GM12864 (cell line): ENCODE measurements around the gene OXNAD1.

Experiments
- DNase-seq: peaks from one replicate; pipeline ENCODE4 v3.0.0-alpha.2; 2011; ENCODE audit warnings: low read depth
- H3K4me3 ChIP-seq: 2 replicates; pipeline ENCODE4 v1.5.1; 2011; ENCODE audit warnings: mild to moderate bottlenecking, low read depth, low read length, control low read depth
- TF ChIP-seq, protein P1 (sequence below): IDR thresholded peaks from 2 replicates; pipeline ENCODE4 v1.5.1; 2011; ENCODE audit warnings: low read depth, mild to moderate bottlenecking, moderate library complexity, low read length, control low read depth, inconsistent platforms; ENCODE audit errors: missing control alignments

OXNAD1 gene

DNA sequence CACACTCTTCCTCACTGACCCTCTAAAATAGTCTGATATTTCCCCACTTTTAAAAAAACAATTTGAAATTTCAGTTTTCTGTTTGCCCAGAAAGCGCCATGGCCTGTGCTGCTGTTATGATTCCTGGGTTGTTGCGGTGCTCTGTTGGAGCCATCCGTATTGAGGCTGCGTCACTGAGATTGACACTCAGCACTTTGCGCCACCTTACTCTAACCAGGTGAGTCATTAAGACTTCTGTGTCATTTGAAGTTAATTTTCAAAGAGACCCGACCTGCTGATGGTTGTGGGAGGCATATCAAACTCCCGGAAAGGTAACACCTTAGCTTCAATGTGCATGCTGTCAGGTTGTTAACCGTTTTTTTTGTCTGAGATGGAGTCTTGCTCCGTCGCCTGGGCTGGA is 5.8 kb downstream of the OXNAD1 start:
- no peak for DNase-seq
- TF ChIP-seq, protein P1, sequence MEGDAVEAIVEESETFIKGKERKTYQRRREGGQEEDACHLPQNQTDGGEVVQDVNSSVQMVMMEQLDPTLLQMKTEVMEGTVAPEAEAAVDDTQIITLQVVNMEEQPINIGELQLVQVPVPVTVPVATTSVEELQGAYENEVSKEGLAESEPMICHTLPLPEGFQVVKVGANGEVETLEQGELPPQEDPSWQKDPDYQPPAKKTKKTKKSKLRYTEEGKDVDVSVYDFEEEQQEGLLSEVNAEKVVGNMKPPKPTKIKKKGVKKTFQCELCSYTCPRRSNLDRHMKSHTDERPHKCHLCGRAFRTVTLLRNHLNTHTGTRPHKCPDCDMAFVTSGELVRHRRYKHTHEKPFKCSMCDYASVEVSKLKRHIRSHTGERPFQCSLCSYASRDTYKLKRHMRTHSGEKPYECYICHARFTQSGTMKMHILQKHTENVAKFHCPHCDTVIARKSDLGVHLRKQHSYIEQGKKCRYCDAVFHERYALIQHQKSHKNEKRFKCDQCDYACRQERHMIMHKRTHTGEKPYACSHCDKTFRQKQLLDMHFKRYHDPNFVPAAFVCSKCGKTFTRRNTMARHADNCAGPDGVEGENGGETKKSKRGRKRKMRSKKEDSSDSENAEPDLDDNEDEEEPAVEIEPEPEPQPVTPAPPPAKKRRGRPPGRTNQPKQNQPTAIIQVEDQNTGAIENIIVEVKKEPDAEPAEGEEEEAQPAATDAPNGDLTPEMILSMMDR = no peak
- H3K4me3 ChIP-seq = no peak overlapping the region

DNA sequence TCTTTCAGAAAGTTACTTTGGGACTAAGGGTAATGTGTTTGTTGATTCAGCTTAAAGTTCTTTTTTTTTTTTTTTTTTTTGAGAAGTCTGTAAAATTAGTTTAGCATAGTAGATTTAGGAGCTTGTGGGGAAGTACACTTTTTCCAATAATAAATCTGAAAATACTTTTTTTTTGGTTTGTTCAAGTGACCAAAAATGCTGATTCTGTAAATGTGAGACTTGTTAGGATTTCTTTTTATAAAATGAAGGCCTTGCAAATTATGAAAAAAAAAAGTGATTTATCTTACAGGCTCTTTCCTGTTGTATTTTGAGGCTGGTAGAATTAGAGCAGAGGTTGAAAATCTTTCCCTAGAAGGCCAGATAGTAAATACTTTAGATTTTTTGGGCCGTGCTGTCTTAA is 7.6 kb downstream of the OXNAD1 start:
- TF ChIP-seq, protein P1 = no peak
- no peak for DNase-seq
- H3K4me3 ChIP-seq = no peak overlapping the region

DNA sequence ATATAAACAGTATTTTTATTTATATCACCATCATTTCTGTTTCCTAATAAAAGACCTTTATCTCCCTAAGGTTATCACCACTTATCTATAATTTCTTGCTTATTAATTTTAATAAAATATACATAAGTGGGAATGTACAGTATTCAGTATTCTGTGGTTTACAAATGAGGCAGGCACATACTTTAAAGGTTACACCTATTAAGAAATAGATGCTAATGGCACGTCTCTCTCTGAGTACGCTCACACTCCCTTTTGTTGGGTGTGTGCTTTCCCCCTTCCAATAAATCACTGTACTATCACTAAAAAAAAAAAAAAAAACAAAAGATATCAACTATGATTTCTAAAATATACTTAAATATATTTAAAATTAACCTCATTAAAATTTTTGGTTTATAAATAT is 8.9 kb downstream of the OXNAD1 start:
- H3K4me3 ChIP-seq = no peak overlapping the region
- TF ChIP-seq, protein P1 = no peak
- DNase-seq = no peak

DNA sequence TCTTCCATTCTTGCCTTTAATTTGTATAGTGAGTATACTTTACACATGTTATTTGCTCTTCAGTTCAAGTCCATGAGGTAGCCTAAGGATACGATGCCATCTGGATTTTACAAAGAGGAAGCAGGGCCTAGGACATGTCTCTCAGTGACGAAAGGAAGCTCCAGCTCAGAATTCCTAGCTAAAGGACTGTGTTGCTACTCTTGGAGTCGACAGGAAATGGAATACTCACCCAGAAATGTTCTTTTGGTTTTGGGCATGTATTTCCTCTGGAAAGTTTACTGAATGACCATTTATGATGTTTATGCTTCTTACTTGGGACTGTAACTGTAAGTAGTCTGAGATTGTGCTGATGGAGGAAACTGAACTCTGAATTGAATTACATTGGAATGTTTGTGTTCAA is 12.5 kb downstream of the OXNAD1 start:
- TF ChIP-seq, protein P1 = no peak
- H3K4me3 ChIP-seq = no peak overlapping the region
- DNase-seq = no peak

DNA sequence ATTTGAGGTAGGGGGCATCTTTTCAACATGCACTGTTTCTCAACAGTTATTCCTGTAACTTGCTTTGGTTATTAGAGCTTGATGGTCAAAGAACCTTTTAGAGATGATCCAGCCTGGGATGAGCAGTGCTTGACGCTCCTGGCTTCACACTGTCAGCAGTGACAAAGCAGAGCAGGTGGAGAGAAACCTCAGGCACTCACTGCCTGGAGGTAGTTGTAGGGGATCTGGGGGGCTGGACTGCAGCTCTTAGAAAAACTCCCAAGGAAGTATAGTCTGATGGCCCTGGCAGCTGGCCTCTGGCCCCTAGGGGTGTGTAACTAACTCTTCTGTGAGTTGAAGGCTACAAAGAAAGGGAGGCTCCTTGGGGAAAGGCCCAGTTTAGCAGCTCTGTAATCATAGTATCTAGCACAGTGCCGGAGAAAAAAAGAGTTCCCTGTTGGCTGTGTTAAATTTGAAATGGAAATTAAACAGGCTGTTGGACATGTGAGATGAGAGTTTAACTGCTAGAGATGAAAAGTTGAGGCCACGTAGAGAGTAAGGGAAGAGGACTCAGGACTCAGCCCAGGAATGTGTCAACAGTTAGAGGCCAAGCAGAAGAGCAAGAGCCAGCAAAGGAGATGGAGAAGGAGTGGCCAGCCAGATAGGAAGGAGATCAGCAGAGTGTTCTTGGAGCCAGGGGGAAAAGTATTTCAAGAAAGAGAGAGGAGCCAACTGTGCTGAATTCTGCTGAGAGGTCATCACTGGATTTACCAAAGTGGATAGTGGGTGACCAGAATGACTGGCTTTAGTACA is 14.2 kb downstream of the OXNAD1 start:
- H3K4me3 ChIP-seq = no peak overlapping the region
- DNase-seq = no peak
- TF ChIP-seq, protein P1 = no peak

DNA sequence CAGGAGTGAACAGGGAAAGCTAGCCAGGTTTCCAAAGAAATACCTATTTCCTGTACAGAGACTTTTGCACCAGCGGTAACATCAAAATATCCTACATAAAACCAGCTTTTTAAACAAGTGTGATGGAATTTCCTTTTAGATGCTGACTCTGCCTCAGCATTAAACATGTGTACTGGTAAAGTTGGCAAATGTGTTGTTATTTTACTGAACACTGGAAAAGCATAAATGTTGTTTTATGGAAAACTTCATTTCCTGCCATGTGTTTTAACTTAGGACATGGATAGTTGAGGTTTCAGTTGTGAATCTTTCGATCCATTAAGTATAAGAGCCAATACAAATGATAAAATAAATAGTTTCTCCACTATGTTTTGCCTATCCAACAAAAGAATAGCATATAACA is 15.7 kb downstream of the OXNAD1 start:
- no peak for DNase-seq
- TF ChIP-seq, protein P1 = no peak
- H3K4me3 ChIP-seq = no peak overlapping the region

DNA sequence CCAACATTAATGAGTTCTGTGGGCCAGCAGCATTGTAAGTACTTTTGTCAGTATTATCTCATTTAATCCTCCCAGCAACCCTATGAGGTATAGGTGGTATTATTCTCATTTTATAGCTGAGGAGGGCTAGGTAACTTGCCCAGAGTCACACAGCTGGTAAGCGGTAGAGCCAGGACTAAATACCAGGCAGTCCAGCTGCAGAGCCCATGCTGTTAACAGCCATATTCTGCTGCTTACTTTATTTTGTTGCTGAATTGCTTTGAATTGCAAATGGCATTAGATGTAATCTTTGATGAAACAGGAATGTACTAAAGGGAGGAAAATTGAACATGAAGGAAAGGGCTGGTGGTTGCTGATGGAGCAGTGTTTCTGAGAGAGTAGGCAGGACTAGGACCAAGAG is 19.6 kb downstream of the OXNAD1 start:
- TF ChIP-seq, protein P1 = no peak
- no peak overlapping the region for H3K4me3 ChIP-seq
- DNase-seq = no peak
